AML-193 (cell line): ENCODE measurements around the gene CASD1.

Experiments
- DNase-seq, 2 experiments: peaks; one replicate each; lab custom pipeline; 2025; lab: John Stamatoyannopoulos, UW

CASD1 gene

GRCh38 chr7:94580601-94581000 lies 71.0 kb downstream of the CASD1 start:
- DNase-seq, result no peak

GRCh38 chr7:94584113-94584512 lies 74.5 kb downstream of the CASD1 start:
- DNase-seq, result no peak

- no peak for DNase-seq
Measured at GRCh38 chr7:94588075-94588474, 78.5 kb downstream of the CASD1 start.

GRCh38 chr7:94590526-94591162 lies 81.0 kb downstream of the CASD1 start:
- no peak for DNase-seq

GRCh38 chr7:94591176-94591575 lies 81.6 kb downstream of the CASD1 start:
- DNase-seq, result no peak

GRCh38 chr7:94594882-94595281 lies 85.3 kb downstream of the CASD1 start:
- no peak for DNase-seq

GRCh38 chr7:94595717-94596116 lies 86.1 kb downstream of the CASD1 start:
- no peak for DNase-seq

GRCh38 chr7:94600267-94600666 lies 90.7 kb downstream of the CASD1 start:
- DNase-seq, result no peak

GRCh38 chr7:94602181-94602580 lies 92.6 kb downstream of the CASD1 start:
- no peak for DNase-seq

- DNase-seq, result no peak
Measured at GRCh38 chr7:94605031-94605430, 95.4 kb downstream of the CASD1 start.
